NT2/D1 (cell line): ENCODE data around the gene HSF2BP.

ENCODE experiments used
- DNase-seq: peaks from one replicate; pipeline ENCODE4 v3.0.0-alpha.2; 2011; ENCODE audit warnings: low read depth, low spot score
- H3K27me3 ChIP-seq: 2 replicates; pipeline ENCODE4 v1.6.0; 2011; ENCODE audit warnings: mild to moderate bottlenecking; ENCODE audit not compliant: insufficient read length, insufficient read depth
- H3K36me3 ChIP-seq: 2 replicates; pipeline ENCODE4 v1.6.1; 2011; ENCODE audit warnings: mild to moderate bottlenecking, low read length, mixed read lengths; ENCODE audit not compliant: insufficient read depth, insufficient read length
- H3K4me1 ChIP-seq: 2 replicates; pipeline ENCODE4 v1.5.1; 2011; ENCODE audit not compliant: insufficient read depth, insufficient read length
- H3K4me3 ChIP-seq: 2 replicates; pipeline ENCODE4 v1.5.1; 2011; ENCODE audit warnings: low read depth; ENCODE audit not compliant: insufficient read length
- H3K9ac ChIP-seq: 2 replicates; pipeline ENCODE4 v1.6.0; 2011; ENCODE audit warnings: low read depth; ENCODE audit not compliant: insufficient read length
- H3K9me3 ChIP-seq: 2 replicates; pipeline ENCODE4 v1.5.1; 2011; ENCODE audit warnings: mild to moderate bottlenecking, low read length; ENCODE audit not compliant: insufficient read depth
- SUZ12 ChIP-seq: IDR thresholded peaks from 2 replicates; pipeline ENCODE4 v1.6.1; 2011; ENCODE audit not compliant: insufficient read length, insufficient read depth; ENCODE audit errors: extremely low read depth
- YY1 ChIP-seq: IDR thresholded peaks from 2 replicates; pipeline ENCODE4 v1.6.1; 2011; ENCODE audit not compliant: insufficient read length, insufficient read depth
- ZNF274 ChIP-seq: IDR thresholded peaks from 2 replicates; pipeline ENCODE4 v1.6.1; 2011; ENCODE audit warnings: mild to moderate bottlenecking, low read depth, low read length

Gene HSF2BP

DNA sequence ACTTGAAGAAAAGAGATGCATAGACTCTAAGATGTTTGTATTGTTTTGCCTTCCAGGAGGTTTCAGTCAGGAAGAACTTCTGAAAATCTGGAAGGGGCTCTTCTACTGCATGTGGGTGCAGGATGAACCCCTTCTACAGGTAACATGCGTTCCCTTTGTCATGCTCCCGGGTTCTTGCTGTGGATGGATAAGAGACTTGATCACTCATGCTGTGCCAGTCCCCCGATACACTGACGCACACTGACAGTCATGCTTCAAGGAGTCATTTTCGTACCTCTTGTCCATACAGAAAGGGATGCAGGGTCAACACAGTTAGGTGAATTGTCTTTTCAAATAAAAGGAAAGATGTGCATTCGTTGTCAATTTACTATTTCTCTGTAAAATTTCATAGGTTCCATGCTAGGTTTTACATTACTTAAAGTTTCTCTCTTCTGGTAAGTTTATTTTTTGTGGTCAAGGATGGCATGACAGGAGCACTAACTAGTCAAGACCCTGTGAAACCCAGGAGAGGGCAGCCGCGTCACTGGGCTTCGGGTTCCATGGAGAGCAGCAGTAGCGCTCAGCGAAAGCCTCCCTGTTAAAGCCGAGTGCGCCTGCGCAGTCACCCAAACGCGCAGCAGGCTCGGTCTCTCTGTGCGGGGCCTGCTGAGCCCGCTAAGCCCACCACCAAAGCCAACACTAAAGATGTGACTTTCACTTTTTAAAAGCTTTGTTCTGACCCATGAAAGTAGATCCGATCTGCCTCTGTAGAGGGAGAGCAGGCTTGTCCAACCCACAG, 10.7 kb upstream of the HSF2BP start:
- H3K4me1 ChIP-seq: peaks cover 7% of the 10 kb centered on the region
- no peaks in the 10 kb centered on the region for H3K9me3 ChIP-seq
- TF ChIP-seq YY1: no peak
- TF ChIP-seq SUZ12: no peak
- no peak for TF ChIP-seq ZNF274
- peaks cover 84% of the 10 kb centered on the region for H3K36me3 ChIP-seq
- no peak for DNase-seq
- no peak overlapping the region for H3K4me3 ChIP-seq
- H3K27me3 ChIP-seq: no peaks in the 10 kb centered on the region
- H3K9ac ChIP-seq: no peak overlapping the region

DNA sequence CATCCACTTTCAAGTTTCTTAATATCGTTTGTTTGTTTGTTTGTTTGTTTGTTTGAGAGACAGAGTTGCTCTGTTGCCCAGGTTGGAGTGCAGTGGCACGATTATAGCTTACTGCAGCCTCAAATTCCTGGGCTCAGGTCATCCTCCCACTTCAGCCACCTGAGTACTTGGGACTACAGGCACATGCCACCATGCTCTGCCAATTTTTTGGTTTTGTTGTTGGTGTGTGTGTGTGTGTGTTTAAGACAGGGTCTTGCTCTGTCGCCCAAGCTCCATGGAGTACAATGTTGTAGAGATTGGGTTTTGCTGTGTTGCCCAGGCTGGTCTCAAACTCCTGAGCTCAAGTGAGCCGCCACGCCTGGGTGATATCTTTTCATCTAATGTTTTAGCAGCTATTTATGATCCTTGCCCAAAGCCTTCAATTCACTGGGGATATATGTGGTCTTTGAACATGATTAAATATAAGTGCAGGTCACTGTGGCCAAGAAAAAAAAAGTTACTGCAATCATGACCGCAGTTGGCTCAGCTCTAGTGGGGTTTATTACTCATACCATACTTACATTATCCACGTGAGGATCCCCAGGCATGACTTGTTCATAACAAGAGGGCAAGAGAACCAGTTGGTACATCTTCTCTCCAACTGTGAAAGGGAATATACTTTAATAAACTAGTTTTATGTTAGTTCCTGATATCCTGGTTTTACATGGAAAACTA, 8.1 kb upstream of the HSF2BP start:
- H3K9ac ChIP-seq: no peak overlapping the region
- no peaks in the 10 kb centered on the region for H3K27me3 ChIP-seq
- peaks cover 87% of the 10 kb centered on the region for H3K36me3 ChIP-seq
- H3K4me3 ChIP-seq: no peak overlapping the region
- no peak for TF ChIP-seq YY1
- no peak for TF ChIP-seq SUZ12
- TF ChIP-seq ZNF274: no peak
- DNase-seq: no peak
- no peaks in the 10 kb centered on the region for H3K9me3 ChIP-seq
- peaks cover 6% of the 10 kb centered on the region for H3K4me1 ChIP-seq

DNA sequence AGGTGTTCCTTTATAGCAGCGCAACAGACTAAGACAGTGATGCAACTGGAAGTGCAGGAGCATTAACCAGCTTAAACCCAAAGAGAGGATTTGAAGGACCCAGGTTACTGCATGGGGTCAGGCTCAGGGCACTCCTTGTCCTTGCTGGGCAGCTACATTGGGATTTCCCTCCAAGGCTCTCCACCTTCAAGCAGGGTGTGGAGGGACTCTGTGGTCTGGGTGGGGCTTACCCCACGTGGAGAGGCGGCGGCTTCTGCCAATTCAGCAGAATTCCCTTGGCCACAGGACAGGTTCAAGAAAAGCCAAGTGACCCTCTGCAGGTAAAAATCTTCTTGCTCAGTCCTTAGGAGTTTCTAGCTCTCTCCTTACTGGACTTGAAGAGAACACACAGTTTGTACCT, 6.6 kb upstream of the HSF2BP start:
- H3K9ac ChIP-seq: no peak overlapping the region

DNA sequence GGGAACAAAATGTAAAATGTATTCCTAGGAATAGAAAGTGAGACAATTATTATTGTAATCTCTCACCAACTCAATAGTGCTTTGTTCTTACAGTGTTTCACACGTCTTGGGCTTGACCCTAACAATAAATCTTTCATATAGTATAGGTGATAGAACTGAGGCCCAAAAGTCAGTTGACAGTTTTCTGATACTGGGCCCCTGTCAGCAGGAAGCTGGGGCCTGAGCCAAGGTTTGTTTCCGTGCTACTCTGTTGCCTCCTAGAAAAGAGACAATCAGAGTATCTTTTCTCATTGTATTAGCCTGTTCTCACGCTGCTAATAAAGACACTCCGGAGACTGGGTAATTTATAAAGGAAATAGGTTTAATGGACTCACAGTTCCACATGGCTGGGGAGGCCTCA, 5.1 kb upstream of the HSF2BP start:
- H3K4me1 ChIP-seq: peaks cover 2% of the 10 kb centered on the region
- no peak for DNase-seq
- no peak for TF ChIP-seq YY1
- no peak for TF ChIP-seq ZNF274
- no peak for TF ChIP-seq SUZ12
- H3K9ac ChIP-seq: no peak overlapping the region
- peaks cover 76% of the 10 kb centered on the region for H3K36me3 ChIP-seq
- no peak overlapping the region for H3K4me3 ChIP-seq
- H3K27me3 ChIP-seq: no peaks in the 10 kb centered on the region
- H3K9me3 ChIP-seq: no peaks in the 10 kb centered on the region

More for the DNA sequence above, 6.6 kb upstream of the HSF2BP start:
- H3K36me3 ChIP-seq: peaks cover 87% of the 10 kb centered on the region
- no peak for DNase-seq
- TF ChIP-seq ZNF274 (no peak), SUZ12 (no peak), YY1 (no peak)
- peaks cover 2% of the 10 kb centered on the region for H3K4me1 ChIP-seq
- H3K4me3 ChIP-seq: no peak overlapping the region
- no peaks in the 10 kb centered on the region for H3K9me3 ChIP-seq
- no peaks in the 10 kb centered on the region for H3K27me3 ChIP-seq

DNA sequence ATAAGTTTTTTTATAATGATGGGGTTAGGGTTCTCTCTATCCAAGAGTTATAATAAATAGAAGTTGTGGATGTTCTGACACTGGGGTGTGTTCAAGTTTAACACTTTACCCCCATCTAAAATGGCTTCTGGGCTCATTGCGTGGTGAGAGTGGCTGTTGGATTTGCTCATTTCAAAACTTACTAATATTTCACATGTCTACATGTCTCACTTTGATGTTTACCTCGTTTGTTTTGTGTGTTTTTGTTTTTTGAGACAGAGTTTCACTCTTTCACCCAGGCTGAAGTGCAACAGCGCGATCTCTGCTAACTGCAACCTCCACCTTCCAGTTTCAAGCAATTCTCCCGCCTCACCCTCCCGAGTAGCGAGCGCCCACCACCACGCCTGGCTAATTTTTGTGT, 3.7 kb upstream of the HSF2BP start:
- Histone ChIP-seq H3K9ac (no peak overlapping the region), H3K4me3 (no peak overlapping the region), H3K4me1 (peaks cover 2% of the 10 kb centered on the region), H3K27me3 (no peaks in the 10 kb centered on the region), H3K9me3 (no peaks in the 10 kb centered on the region), H3K36me3 (peaks cover 68% of the 10 kb centered on the region)
- no peak for DNase-seq
- TF ChIP-seq ZNF274 (no peak), YY1 (no peak), SUZ12 (no peak)

DNA sequence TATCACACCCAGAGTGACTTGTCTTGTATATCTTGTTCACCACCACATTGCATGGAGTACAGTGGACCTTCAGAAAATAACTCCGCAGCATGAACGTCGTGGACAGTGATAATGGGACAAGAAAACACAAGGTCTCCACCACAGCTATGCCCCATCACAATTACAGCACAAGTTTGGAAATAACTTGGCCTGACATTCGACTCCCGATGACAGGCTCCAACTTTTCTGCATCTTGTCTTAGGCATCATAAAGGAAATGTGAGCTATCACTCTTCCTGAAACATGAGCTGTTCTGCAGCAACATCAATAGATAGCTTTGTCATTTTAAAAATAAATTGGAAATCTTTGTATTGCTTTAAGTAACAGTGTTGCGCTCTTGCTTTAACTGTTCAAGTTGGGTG, 3.0 kb upstream of the HSF2BP start:
- DNase-seq: no peak
- Histone ChIP-seq H3K4me3 (no peak overlapping the region), H3K36me3 (peaks cover 67% of the 10 kb centered on the region), H3K27me3 (no peaks in the 10 kb centered on the region), H3K9me3 (no peaks in the 10 kb centered on the region), H3K9ac (no peak overlapping the region), H3K4me1 (peaks cover 2% of the 10 kb centered on the region)
- TF ChIP-seq YY1 (no peak), ZNF274 (no peak), SUZ12 (no peak)

DNA sequence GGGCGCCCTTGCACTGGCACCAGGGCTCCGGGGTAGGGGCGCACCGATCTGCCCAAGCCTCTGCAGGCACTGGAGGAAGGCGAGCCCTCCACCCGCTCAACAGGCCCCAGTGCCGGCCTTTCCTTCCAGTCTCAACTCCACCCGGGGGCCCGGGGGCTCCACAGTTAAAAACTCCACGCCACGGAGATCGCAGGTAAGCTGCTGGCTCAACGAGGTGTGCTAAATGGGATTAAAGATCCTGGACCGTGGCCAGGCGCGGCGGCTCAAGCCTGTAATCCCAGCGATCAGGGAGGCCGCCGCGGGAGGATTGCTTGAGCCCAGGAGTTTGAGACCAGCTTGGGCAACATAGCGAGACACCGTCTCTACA, 536 bp downstream of the HSF2BP start:
- Histone ChIP-seq H3K9me3 (no peaks in the 10 kb centered on the region), H3K4me3 (peak overlapping the region; percentile 98), H3K9ac (peak overlapping the region; percentile 95), H3K27me3 (no peaks in the 10 kb centered on the region), H3K36me3 (peaks cover 40% of the 10 kb centered on the region), H3K4me1 (no peaks in the 10 kb centered on the region)
- TF ChIP-seq SUZ12: no peak
- TF ChIP-seq YY1: no peak
- TF ChIP-seq ZNF274: no peak
- no peak for DNase-seq
